Fibroblast of mammary gland (primary cell): ENCODE data around the gene DOK1.

Source experiments
- DNase-seq: peaks from one replicate; pipeline ENCODE4 v3.0.0-alpha.2; 2010; ENCODE audit warnings: low read depth
- H3K4me3 ChIP-seq: 2 replicates; pipeline ENCODE4 v1.5.1; 2011; ENCODE audit warnings: low read depth, mild to moderate bottlenecking, low read length, moderate library complexity; ENCODE audit not compliant: control insufficient read depth
- CTCF ChIP-seq: conservative IDR thresholded peaks from 2 replicates; pipeline ENCODE4 v1.5.1; 2011; ENCODE audit warnings: low read depth, low read length, inconsistent platforms; ENCODE audit not compliant: control insufficient read depth, insufficient read depth

The DOK1 gene

GRCh38 chr2:74576863-74577229, 22.3 kb downstream of the DOK1 start:
- TF ChIP-seq CTCF, result peak; percentile 36
- no peak overlapping the region for H3K4me3 ChIP-seq
- DNase-seq, result peak; percentile 96

GRCh38 chr2:74577448-74577847, 22.9 kb downstream of the DOK1 start:
- TF ChIP-seq CTCF, result no peak
- no peak overlapping the region for H3K4me3 ChIP-seq
- peak; percentile 70 for DNase-seq

GRCh38 chr2:74578408-74578807, 23.9 kb downstream of the DOK1 start:
- no peak for DNase-seq
- H3K4me3 ChIP-seq, result no peak overlapping the region
- no peak for TF ChIP-seq CTCF

GRCh38 chr2:74581463-74581862, 26.9 kb downstream of the DOK1 start:
- DNase-seq, result no peak
- TF ChIP-seq CTCF, result no peak
- H3K4me3 ChIP-seq, result no peak overlapping the region

GRCh38 chr2:74582184-74582583, 27.7 kb downstream of the DOK1 start:
- DNase-seq, result no peak
- TF ChIP-seq CTCF, result no peak

GRCh38 chr2:74583504-74583903, 29.0 kb downstream of the DOK1 start:
- no peak for TF ChIP-seq CTCF
- DNase-seq, result peak; percentile 68
- H3K4me3 ChIP-seq, result no peak overlapping the region

More at GRCh38 chr2:74582184-74582583, 27.7 kb downstream of the DOK1 start:
- H3K4me3 ChIP-seq, result no peak overlapping the region

- peak; percentile 68 for DNase-seq
- H3K4me3 ChIP-seq, result no peak overlapping the region
- no peak for TF ChIP-seq CTCF
Measured at GRCh38 chr2:74584088-74584645, 29.6 kb downstream of the DOK1 start.
